GM19043 (cell line): Measurements from ENCODE around the gene SPDL1.

Source experiments
- ATAC-seq: cut with Tn5 transposase; IDR thresholded peaks from one replicate; pipeline ENCODE4 v1.9.1; 2021; ENCODE audit warnings: low read depth; ENCODE audit not compliant: unreplicated experiment

Gene SPDL1

GRCh38 chr5:169583424-169584220 lies at the start of gene SPDL1:
TSS of gene SPDL1 (plus strand) at chr5:169583773. CDS start at chr5:169588417, 4,644 bp downstream.
- ATAC-seq, result peak; percentile 88

GRCh38 chr5:169534311-169534880 lies 49.2 kb upstream of the SPDL1 start:
- ATAC-seq, result no peak

- no peak for ATAC-seq
Measured at GRCh38 chr5:169534939-169535338, 48.6 kb upstream of the SPDL1 start.

- no peak for ATAC-seq
Measured at GRCh38 chr5:169538944-169539343, 44.6 kb upstream of the SPDL1 start.

GRCh38 chr5:169542811-169543210 lies 40.8 kb upstream of the SPDL1 start:
- ATAC-seq, result no peak

- no peak for ATAC-seq
Measured at GRCh38 chr5:169544264-169544950, 39.2 kb upstream of the SPDL1 start.

GRCh38 chr5:169545762-169546161 lies 37.8 kb upstream of the SPDL1 start:
- ATAC-seq, result no peak

- no peak for ATAC-seq
Measured at GRCh38 chr5:169546346-169546745, 37.2 kb upstream of the SPDL1 start.

- no peak for ATAC-seq
Measured at GRCh38 chr5:169547508-169547907, 36.1 kb upstream of the SPDL1 start.

GRCh38 chr5:169548315-169548714 lies 35.3 kb upstream of the SPDL1 start:
- ATAC-seq, result no peak

- no peak for ATAC-seq
Measured at GRCh38 chr5:169549453-169550100, 34.0 kb upstream of the SPDL1 start.

- no peak for ATAC-seq
Measured at GRCh38 chr5:169550227-169550626, 33.3 kb upstream of the SPDL1 start.

GRCh38 chr5:169551146-169551545 lies 32.4 kb upstream of the SPDL1 start:
- no peak for ATAC-seq

GRCh38 chr5:169551696-169552095 lies 31.9 kb upstream of the SPDL1 start:
- ATAC-seq, result no peak

GRCh38 chr5:169554251-169554650 lies 29.3 kb upstream of the SPDL1 start:
- no peak for ATAC-seq

GRCh38 chr5:169557838-169558237 lies 25.7 kb upstream of the SPDL1 start:
- no peak for ATAC-seq

- no peak for ATAC-seq
Measured at GRCh38 chr5:169561893-169562292, 21.7 kb upstream of the SPDL1 start.

GRCh38 chr5:169563369-169563768 lies 20.2 kb upstream of the SPDL1 start:
- ATAC-seq, result no peak

- no peak for ATAC-seq
Measured at GRCh38 chr5:169566202-169566601, 17.4 kb upstream of the SPDL1 start.

- ATAC-seq, result no peak
Measured at GRCh38 chr5:169567079-169567478, 16.5 kb upstream of the SPDL1 start.

GRCh38 chr5:169569513-169569912 lies 14.1 kb upstream of the SPDL1 start:
- no peak for ATAC-seq
